Stimulated activated naive B cell treated with anti-CD40 and anti-IgM and Interleukin-4, amounts not matched to agents 10 μg/mL and 1 μg/mL and 100 μg/mL, for 72 hours (primary cell): ENCODE results near the gene TUBA4B.
"Not testable (repeated sequence)": the region's sequence is repeated elsewhere in the genome, so short reads cannot be mapped to it uniquely, and the experiment has no call there.

Experiments
- ATAC-seq, 2 donors: fragments of 150-1000 bp; cut with Tn5 transposase; replicated peaks; 2 replicates each; pipeline ENCODE4 v1.10.0; 2021; ENCODE audit warnings: moderate library complexity in 1 of 2
- DNase-seq: peaks from one replicate; pipeline ENCODE4 v3.0.0; 2021
- H3K27ac Mint-ChIP-seq: one replicate; pipeline ENCODE4 v1.8.0; 2022; ENCODE audit warnings: mild to moderate bottlenecking, mixed read lengths
- H3K27me3 Mint-ChIP-seq, 2 donors: one replicate each; pipeline ENCODE4 v1.8.0; 2022; ENCODE audit warnings: mixed read lengths in 2 of 2
- H3K36me3 Mint-ChIP-seq, 2 donors: one replicate each; pipeline ENCODE4 v1.8.0; 2022; ENCODE audit warnings: mixed read lengths in 2 of 2, mild to moderate bottlenecking in 1 of 2
- H3K4me1 Mint-ChIP-seq, 2 donors: one replicate each; pipeline ENCODE4 v1.8.0; 2022; ENCODE audit warnings: mixed read lengths in 2 of 2, mild to moderate bottlenecking in 1 of 2
- H3K4me3 Mint-ChIP-seq, 2 donors: one replicate each; pipeline ENCODE4 v1.8.0; 2022; ENCODE audit warnings: mild to moderate bottlenecking in 2 of 2, mixed read lengths in 2 of 2, moderate library complexity in 1 of 2
- H3K9me3 Mint-ChIP-seq, 2 donors: one replicate each; pipeline ENCODE4 v1.8.0; 2022; ENCODE audit warnings: mixed read lengths in 2 of 2, mild to moderate bottlenecking in 1 of 2

Gene TUBA4B

GRCh38 chr2:219282943-219283581, 30.0 kb downstream of the TUBA4B start:
- peaks cover 32 to 51% of the 10 kb centered on the region in 2 donors for H3K36me3 Mint-ChIP-seq

GRCh38 chr2:219284501-219285372, 31.7 kb downstream of the TUBA4B start:
- Mint-ChIP-seq H3K4me1 (peaks cover 28 to 54% of the 10 kb centered on the region in 2 donors), H3K9me3 (no peaks in the 10 kb centered on the region), H3K4me3 (no peak overlapping the region), H3K27me3 (no peaks in the 10 kb centered on the region), H3K27ac (no peak overlapping the region), H3K36me3 (peaks cover 30 to 49% of the 10 kb centered on the region in 2 donors)
- DNase-seq, result no peak
- no peak for ATAC-seq

More at GRCh38 chr2:219282943-219283581, 30.0 kb downstream of the TUBA4B start:
- Mint-ChIP-seq H3K27me3 (no peaks in the 10 kb centered on the region), H3K9me3 (no peaks in the 10 kb centered on the region), H3K4me1 (peaks cover 38 to 66% of the 10 kb centered on the region in 2 donors), H3K27ac (no peak overlapping the region), H3K4me3 (no peak overlapping the region)
- ATAC-seq (no peak), DNase-seq (no peak)

- Mint-ChIP-seq H3K27me3 (no peaks in the 10 kb centered on the region), H3K4me1 (peaks cover 22 to 48% of the 10 kb centered on the region in 2 donors), H3K4me3 (no peak overlapping the region), H3K9me3 (no peaks in the 10 kb centered on the region), H3K27ac (no peak overlapping the region), H3K36me3 (peaks cover 27 to 44% of the 10 kb centered on the region in 2 donors)
- ATAC-seq (no peak), DNase-seq (no peak)
Measured at GRCh38 chr2:219285373-219285735, 32.3 kb downstream of the TUBA4B start.

- Mint-ChIP-seq H3K27ac (peak overlapping the region; percentile 47), H3K9me3 (no peaks in the 10 kb centered on the region), H3K36me3 (peaks cover 21 to 38% of the 10 kb centered on the region in 2 donors), H3K4me3 (no peak overlapping the region), H3K27me3 (no peaks in the 10 kb centered on the region), H3K4me1 (peaks cover 16 to 42% of the 10 kb centered on the region in 2 donors)
- ATAC-seq (no peak), DNase-seq (no peak)
Measured at GRCh38 chr2:219285894-219286425, 32.9 kb downstream of the TUBA4B start.

GRCh38 chr2:219286436-219287115, 33.5 kb downstream of the TUBA4B start:
- peaks cover 11 to 36% of the 10 kb centered on the region in 2 donors for H3K4me1 Mint-ChIP-seq
- no peaks in the 10 kb centered on the region for H3K27me3 Mint-ChIP-seq
- H3K9me3 Mint-ChIP-seq, result no peaks in the 10 kb centered on the region
- DNase-seq (no peak), ATAC-seq (no peak)
- H3K4me3 Mint-ChIP-seq, result no peak overlapping the region
- peak overlapping the region; percentile 47 for H3K27ac Mint-ChIP-seq
- H3K36me3 Mint-ChIP-seq, result peaks cover 17 to 32% of the 10 kb centered on the region in 2 donors

- H3K36me3 Mint-ChIP-seq, result peaks cover 17 to 31% of the 10 kb centered on the region in 2 donors
- H3K4me3 Mint-ChIP-seq, H3K27ac Mint-ChIP-seq, ATAC-seq, DNase-seq, H3K9me3 Mint-ChIP-seq, H3K27me3 Mint-ChIP-seq: not testable (repeated sequence)
- peaks cover 11 to 32% of the 10 kb centered on the region in 2 donors for H3K4me1 Mint-ChIP-seq
Measured at GRCh38 chr2:219287116-219287440, 34.0 kb downstream of the TUBA4B start.

GRCh38 chr2:219287580-219288265, 34.7 kb downstream of the TUBA4B start:
- no peak overlapping the region for H3K4me3 Mint-ChIP-seq
- H3K4me1 Mint-ChIP-seq, result peaks cover 10 to 30% of the 10 kb centered on the region in 2 donors
- peak; percentile 22 to 26 for ATAC-seq
- peak overlapping the region; percentile 54 for H3K27ac Mint-ChIP-seq
- no peak for DNase-seq
- H3K27me3 Mint-ChIP-seq, result no peaks in the 10 kb centered on the region
- no peaks in the 10 kb centered on the region for H3K9me3 Mint-ChIP-seq
- peaks cover 17 to 27% of the 10 kb centered on the region in 2 donors for H3K36me3 Mint-ChIP-seq

- peaks cover 7 to 27% of the 10 kb centered on the region in 2 donors for H3K4me1 Mint-ChIP-seq
- ATAC-seq, result no peak
- H3K27me3 Mint-ChIP-seq, result no peaks in the 10 kb centered on the region
- no peak overlapping the region for H3K4me3 Mint-ChIP-seq
- no peaks in the 10 kb centered on the region for H3K9me3 Mint-ChIP-seq
- no peak for DNase-seq
- peaks cover 4 to 13% of the 10 kb centered on the region in 2 donors for H3K36me3 Mint-ChIP-seq
- peak overlapping the region; percentile 47 for H3K27ac Mint-ChIP-seq
Measured at GRCh38 chr2:219289195-219289536, 36.1 kb downstream of the TUBA4B start.

- H3K4me3 Mint-ChIP-seq, result no peak overlapping the region
- no peak for DNase-seq
- peaks cover 4 to 12% of the 10 kb centered on the region in 2 donors for H3K36me3 Mint-ChIP-seq
- H3K27me3 Mint-ChIP-seq, result no peaks in the 10 kb centered on the region
- peak overlapping the region; percentile 47 for H3K27ac Mint-ChIP-seq
- peaks cover 11 to 31% of the 10 kb centered on the region in 2 donors for H3K4me1 Mint-ChIP-seq
- no peak for ATAC-seq
- no peaks in the 10 kb centered on the region for H3K9me3 Mint-ChIP-seq
Measured at GRCh38 chr2:219289537-219290361, 36.7 kb downstream of the TUBA4B start.

- ATAC-seq (no peak), DNase-seq (no peak)
- Mint-ChIP-seq H3K36me3 (peaks cover 4 to 7% of the 10 kb centered on the region in 2 donors), H3K4me3 (no peak overlapping the region), H3K27ac (no peak overlapping the region), H3K4me1 (peaks cover 13 to 31% of the 10 kb centered on the region in 2 donors), H3K27me3 (no peaks in the 10 kb centered on the region), H3K9me3 (no peaks in the 10 kb centered on the region)
Measured at GRCh38 chr2:219290381-219291171, 37.5 kb downstream of the TUBA4B start.

- H3K9me3 Mint-ChIP-seq, result no peaks in the 10 kb centered on the region
- no peak overlapping the region for H3K27ac Mint-ChIP-seq
- no peak overlapping the region for H3K4me3 Mint-ChIP-seq
- H3K36me3 Mint-ChIP-seq, result peaks cover under 1 to 3% of the 10 kb centered on the region in 2 donors
- ATAC-seq, result no peak
- H3K4me1 Mint-ChIP-seq, result peaks cover 9 to 27% of the 10 kb centered on the region in 2 donors
- no peak for DNase-seq
- H3K27me3 Mint-ChIP-seq, result no peaks in the 10 kb centered on the region
Measured at GRCh38 chr2:219291394-219291793, 38.4 kb downstream of the TUBA4B start.

GRCh38 chr2:219291910-219292490, 39.0 kb downstream of the TUBA4B start:
- H3K9me3 Mint-ChIP-seq, result no peaks in the 10 kb centered on the region
- H3K27ac Mint-ChIP-seq, result no peak overlapping the region
- H3K27me3 Mint-ChIP-seq, result no peaks in the 10 kb centered on the region

More at GRCh38 chr2:219291910-219292490, 39.0 kb downstream of the TUBA4B start:
- Mint-ChIP-seq H3K4me1 (peaks cover 9 to 24% of the 10 kb centered on the region in 2 donors), H3K36me3 (no peaks in the 10 kb centered on the region), H3K4me3 (no peak overlapping the region)
- ATAC-seq, result no peak
- DNase-seq, result no peak
